GM21526 (cell line): ENCODE results near the gene ENTPD5.
"Not testable (repeated sequence)": the region's sequence is repeated elsewhere in the genome, so short reads cannot be mapped to it uniquely, and the experiment has no call there.

Experiments used
- ATAC-seq: cut with Tn5 transposase; IDR thresholded peaks from one replicate; pipeline ENCODE4 v1.9.1; 2021; ENCODE audit warnings: moderate library complexity; ENCODE audit not compliant: unreplicated experiment, low FRiP score

ENTPD5 gene

DNA sequence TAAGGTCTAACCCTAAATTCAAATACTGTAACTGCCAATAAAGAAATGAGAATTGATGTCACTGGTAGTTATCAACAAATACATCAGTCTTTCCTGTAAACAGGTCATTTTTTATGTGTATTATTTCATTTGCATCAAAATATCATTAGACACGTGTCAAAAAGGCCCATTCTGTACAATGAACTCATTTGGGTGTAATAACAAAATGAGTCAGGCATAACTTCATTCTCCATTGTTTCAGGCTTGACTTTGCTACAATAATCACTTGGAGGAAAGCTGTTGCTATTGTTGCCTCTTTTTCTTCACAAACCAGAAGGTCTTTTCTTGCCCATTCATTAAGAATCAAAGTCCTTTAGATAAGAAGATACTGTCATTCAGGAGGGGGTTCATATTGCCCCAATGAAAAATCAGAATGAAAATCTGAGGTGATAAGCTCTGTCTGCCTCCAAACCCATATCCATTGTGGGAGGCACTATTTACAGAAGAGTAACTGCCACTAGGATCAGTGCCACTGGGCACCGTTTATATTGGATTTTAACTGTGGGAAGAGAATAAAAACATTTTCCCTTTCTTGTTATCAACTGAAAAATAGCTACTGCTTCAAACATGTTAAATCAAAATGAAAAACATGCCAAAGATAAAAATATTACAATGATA, 10.1 kb downstream of the ENTPD5 start:
- ATAC-seq = no peak

DNA sequence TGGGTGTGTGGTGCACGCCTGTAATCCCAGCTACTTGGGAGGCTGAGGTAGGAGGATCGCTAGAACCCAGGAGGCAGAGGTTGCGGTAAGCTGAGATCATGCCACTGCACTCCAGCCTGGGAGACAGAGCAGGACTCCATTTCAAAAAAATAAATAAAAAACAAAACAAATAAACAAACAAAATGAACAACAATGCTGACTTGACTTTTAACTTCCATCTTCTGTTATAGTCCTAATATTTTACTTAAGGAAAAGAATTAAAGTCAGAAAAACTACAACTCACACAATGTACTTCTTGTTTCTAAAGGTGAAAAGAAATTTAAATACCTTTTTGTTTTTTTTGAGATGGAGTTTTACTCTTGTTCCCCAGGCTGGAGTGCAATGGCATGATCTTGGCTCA, 13.4 kb downstream of the ENTPD5 start:
- ATAC-seq = not testable (repeated sequence)

DNA sequence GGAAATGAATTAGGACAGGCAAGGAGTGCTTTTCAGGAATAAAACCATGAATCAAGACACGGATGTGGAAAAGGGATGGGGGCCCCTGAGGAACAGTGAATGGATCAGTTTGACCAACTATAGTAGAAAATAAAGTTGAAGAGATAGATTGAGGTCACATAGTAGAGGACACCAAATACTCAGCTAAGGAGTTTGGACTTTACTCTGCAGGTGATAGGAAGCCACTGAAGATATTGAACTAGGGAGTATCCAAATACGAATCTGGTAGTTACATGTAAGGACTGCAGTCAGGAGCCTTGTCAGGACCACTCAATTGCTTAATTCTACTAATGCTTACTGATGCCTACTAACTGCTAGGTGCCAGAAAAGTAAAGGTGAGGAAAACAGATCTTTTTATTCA, 20.4 kb downstream of the ENTPD5 start:
- no peak for ATAC-seq

DNA sequence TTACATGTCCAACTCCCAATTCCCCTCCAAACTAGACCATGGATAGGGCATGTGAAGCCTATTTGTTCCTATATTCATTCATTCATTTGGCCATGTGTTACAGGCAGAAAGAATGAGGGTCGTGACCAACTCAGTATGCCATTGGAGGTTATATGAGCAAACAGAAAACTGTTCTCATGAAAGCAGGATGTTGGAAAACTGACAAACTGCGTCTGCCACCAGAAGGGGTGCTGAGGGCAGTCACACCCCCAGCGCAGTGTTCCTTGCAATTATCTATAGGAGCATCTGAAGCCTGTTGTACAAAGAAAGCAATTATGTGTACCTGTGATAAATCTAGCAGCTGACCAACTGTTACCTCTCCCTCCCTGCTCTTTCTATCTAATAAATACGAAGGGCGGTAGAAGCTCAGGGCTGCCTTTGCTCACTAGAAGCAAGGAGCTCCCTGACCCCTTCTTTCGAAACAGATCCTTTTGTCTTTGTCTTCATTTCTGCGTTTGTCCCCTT, 21.1 kb downstream of the ENTPD5 start:
- ATAC-seq = no peak

DNA sequence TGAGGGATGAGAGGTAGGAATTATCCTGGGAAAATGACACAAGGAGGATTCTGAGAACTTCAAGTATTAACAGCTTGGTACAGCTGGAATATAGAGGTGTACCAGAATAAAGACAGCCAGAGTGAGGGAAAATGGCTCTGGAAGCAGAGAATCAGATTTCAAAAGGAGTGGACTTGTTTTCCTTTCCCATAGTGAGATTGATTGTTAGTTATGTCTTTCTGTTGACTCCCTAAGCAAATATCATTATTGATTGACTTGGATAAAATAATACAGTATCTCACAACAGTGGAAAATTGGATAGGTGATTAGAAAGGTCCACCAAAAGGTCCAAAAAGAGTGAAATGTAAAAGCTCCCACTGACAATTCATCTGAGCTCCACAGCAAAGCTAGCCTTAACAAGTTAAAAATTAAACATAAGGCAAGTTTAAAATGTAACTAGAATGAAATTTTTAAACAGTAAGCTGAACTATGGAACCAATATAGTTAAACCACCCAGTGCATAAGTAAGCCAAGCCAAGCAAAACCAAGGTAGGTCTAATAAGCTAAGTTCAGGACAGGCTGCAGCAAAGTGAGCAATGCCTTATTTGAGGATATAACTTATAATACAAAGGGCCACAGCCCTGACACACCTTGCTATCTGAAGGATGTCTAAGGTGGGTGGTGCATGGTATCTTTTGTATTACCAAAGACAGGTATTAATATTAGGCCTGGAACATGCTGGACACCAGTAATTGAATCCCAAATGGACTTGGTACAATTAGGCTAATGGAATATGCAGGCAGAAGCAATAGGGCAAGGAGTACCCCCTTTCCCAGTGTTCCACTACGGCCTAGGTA, 21.8 kb downstream of the ENTPD5 start:
- ATAC-seq = no peak

DNA sequence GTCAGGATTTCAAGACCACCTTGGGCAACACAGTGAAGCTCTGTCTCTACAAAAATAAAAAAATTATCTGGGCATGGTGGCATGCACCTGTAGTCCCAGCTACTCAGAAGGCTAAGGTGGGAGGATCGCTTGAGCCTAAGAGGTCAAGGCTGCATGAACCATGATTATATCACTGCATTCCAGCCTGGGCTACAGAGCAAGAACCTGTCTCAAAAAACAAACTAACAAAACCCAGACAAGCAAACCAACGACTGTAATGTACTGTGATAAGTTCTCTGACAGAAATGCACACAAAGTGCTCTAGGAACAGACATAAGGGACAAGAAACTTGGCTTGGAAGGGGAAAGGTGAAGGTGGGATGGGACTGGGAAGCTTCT, 22.4 kb downstream of the ENTPD5 start:
- no peak for ATAC-seq

DNA sequence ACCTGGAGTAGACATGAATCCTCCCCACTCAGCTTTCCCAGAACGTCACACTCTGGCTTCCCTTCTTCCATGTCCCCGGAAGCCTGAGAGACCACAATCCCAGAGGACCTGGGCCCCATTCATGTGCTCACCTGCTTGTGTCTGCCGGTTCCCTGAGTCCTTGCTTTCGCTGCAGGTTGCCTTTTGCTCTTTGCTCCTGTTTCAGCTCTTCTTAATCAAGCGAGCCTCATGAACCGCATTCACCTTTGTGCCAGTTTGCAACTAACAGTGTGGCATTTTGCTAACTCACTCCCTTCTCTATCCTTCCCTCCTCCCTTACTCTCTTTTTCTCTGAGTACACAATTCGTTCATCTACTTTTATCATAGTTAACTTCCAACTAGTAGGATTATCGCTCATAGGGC, 23.1 kb downstream of the ENTPD5 start:
- no peak for ATAC-seq

DNA sequence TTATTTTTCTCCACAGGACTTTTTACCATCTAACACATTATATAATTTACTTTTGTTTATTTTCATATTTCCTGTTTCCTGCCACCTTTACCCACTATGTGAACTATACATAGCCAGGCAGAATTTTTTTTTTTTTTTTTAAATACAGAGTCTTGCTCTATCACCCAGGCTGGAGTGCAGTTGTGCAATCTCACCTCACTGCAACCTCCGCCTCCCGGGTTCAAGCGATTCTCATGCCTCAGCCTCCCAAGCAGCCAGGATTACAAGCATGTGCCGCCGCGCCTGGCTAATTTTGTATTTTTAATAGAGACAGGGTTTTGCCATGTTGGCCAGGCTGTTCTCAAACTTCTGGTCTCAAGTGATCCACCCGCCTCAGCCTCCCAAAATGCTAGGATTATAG, 24.2 kb downstream of the ENTPD5 start:
- ATAC-seq = not testable (repeated sequence)

DNA sequence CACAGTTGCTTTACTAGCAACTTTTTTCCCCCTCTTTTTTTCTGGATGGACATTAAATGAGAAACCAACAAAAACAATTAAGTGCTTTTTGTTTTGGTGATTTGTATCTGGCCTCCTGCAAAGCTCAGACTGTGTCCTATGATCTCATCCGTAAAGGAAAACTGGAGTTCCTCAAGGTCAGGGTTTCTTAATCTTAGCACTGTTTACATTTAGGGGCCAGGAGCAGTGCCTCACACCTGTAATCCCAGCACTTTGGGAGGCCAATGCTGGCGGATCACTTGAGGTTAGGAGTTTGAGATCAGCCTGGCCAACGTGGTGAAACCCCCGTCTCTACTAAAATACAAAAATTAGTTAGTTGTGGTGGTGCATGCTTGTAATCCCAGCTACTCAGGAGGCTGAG, 28.0 kb downstream of the ENTPD5 start:
- no peak for ATAC-seq

DNA sequence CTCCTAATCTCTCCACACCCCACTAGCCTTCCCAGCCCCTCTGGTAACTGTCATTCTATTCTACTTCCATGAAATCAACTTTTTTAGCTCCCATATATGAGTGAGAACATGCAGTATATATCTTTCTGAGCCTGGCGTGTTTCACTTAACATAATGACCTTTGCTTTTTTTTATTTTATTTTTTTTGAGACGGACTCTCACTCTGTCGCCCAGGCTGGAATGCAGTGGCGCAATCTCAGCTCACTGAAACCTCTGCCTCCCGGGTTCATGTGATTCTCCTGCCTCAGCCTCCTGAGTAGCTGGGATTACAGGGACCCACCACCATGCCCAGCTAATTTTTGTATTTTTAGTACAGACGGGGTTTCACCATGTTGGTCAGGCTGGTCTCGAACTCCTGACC, 30.4 kb downstream of the ENTPD5 start:
- ATAC-seq = not testable (repeated sequence)

DNA sequence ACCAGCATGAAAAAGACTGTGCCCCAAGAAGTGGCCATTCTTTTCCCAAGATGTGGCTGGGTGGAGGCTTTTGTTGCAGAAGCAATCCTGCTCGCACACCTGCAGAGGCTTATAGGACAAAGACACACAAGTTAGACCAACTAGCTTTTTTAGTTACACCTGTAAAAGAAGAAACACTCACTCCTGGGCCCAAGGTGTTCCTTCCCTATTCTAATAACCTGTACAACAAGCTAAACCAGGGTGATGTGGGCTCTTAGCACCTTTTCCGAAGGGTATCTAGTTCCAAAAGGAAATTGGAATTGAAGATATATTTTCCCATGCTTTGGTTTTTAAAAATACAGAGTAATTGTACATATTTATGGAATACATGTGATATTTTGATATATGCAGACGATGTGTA, 31.0 kb downstream of the ENTPD5 start:
- no peak for ATAC-seq

DNA sequence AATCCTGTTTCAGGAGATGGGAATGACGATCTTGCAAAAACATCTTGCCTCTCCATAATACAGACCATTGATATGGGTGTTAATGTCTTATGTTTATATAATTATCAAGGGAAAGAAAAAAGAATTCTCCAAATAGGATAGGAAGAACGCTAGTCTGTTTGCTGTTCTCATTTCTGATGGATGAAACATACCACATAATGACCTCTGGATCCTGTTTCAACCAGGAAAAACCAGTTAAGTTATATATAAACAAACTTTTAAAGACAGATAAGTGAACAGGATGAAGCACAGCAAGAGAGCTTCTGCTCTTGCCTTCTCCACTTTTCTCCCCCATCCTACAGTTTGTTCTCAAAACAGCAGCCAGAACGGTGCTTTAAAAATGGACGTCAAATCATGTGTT, 41.2 kb downstream of the ENTPD5 start:
- no peak for ATAC-seq

DNA sequence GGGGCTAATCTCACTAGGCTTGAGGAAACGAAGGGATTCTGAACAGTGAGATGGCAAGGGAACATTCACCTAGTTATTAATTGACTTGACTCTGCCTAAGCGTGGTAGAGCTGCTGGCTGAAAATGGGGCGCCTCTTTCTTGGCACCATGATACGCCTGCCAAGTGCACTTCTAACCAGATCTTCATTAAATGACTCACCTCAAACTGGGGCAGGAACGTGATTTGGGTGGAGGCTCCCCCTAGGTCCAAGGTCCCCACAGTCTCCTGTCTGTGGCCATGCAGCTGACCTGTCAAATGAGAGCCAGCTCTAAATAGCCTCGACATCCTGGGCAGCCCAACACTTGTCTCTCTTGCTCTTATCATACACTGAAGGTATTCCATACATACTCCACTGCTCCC, 43.0 kb downstream of the ENTPD5 start:
- no peak for ATAC-seq

DNA sequence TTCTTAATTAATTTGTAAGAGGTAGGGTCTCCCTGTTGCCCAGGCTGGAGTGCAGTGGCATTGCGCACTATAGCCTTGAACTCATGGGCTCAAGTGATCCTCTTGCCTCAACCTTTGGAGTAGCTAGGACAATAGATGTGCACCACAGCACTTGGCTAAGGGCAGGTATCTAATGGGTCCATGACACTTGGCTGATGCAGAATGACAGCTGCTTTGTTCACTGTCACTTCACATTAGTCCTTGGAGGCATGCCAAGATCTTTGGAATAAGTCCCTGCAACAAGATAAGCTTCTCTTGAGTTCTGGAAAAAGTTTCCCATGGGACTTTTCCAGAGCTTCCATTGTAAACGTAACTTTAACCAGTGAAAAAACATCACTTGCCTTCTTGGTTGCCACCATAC, 45.6 kb downstream of the ENTPD5 start:
- no peak for ATAC-seq

DNA sequence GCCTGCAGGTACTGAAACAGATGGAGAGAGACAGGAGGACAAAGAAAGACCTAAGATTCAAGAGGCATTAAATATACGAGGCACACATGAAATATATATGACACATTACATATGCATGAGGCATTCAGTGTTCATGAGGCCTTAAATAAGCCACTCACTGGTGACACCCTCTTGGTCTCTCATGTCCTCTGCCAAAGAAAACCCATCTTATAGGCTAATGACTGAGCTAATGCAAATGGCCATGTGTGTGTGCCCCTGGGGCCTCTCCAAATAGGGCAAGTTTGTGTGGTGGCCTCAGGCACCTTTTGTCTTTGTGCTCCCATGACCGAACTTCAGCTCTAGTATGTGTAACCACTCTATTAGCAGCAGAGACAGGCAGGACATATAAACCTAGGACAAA, 50.2 kb downstream of the ENTPD5 start:
- no peak for ATAC-seq

DNA sequence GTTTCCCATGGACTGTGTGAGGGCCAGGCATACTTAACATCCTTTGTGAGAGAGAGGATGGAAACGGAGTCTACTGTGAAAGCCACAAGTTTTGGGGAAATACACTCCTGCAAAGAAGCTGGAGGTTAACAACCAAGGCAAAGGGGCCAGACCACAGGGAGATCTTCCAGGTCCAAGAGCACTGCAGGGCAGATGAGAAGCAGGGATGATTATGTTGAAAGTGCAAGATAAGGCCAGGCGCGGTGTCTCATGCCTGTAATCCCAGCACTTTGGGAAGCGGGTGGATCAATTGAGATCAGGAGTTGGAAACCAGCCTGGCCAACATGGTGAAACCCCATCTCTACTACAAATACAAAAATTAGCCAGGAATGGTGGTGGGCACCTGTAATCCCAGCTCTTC, 53.9 kb downstream of the ENTPD5 start:
- no peak for ATAC-seq

DNA sequence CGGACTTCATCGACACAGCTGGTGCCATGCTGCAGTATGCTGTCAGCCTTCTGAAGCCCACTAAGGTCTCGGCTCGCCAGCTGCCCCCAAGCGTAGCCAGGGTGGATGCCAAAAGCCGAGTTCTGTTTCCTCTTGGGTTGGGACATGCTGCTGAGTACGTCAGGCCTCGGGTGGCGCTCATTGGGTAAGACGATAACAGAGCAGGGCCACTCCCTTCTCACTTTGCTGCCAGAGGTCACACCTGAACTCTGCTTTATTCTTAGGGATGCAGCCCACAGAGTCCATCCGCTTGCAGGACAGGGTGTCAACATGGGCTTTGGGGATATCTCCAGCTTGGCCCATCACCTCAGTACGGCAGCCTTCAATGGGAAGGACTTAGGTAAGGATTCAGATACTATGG, 57.9 kb downstream of the ENTPD5 start:
- no peak for ATAC-seq

DNA sequence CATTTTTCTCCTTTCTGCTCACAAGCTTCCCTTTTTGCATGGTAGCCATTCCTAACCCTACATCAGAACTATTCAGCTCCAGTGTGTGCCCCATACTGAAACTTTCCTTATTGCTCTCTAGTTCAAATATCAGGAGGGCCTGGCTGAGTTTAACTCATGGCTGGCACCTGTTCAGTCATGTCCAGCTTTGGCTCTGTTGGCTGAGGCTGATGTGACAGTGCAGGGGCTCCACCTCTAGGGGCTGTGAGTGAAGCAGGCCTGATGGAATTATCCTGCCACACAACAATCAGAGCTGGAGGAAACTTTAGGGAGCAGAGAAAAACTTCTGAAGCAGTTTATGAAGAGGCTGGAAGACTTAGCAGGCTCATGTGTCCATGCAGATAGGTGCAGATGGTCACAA, 60.5 kb downstream of the ENTPD5 start:
- ATAC-seq = no peak

DNA sequence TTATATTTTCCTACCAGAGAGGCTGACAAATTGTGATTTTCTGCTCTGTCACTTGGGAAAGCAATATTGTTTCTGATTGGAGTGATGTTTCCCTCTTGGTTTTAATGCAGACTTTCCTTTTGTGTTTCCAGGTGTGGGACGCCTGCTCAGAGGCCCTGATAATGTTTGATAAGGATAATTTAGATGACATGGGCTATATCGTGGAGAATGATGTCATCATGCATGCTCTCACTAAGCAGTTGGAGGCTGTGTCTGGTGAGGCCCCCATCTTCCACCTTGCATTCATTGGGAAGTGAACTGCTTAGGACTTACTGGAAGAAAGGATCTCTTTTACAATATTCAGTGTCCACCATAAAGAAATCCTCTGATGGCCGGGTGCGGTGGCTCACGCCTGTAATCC, 63.4 kb downstream of the ENTPD5 start:
- no peak for ATAC-seq

DNA sequence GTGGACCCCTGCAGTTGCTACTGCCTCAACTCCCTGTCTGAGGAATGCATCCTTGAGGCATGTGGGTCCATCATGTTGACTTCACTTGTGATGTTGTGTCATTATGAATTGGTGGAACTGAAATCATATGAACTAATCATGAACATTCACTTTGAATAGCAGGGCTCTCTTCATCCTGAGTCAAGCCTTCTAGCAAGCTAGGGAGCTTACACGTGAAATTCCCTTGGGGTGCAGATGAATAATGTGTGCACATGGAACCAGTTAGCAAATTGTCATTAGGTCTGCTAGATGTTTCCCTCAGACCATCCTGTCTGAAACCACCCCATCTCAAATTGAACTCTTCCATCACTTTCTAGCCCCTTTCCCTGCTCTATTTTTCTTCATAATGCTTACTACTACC, 65.4 kb downstream of the ENTPD5 start:
- no peak for ATAC-seq

DNA sequence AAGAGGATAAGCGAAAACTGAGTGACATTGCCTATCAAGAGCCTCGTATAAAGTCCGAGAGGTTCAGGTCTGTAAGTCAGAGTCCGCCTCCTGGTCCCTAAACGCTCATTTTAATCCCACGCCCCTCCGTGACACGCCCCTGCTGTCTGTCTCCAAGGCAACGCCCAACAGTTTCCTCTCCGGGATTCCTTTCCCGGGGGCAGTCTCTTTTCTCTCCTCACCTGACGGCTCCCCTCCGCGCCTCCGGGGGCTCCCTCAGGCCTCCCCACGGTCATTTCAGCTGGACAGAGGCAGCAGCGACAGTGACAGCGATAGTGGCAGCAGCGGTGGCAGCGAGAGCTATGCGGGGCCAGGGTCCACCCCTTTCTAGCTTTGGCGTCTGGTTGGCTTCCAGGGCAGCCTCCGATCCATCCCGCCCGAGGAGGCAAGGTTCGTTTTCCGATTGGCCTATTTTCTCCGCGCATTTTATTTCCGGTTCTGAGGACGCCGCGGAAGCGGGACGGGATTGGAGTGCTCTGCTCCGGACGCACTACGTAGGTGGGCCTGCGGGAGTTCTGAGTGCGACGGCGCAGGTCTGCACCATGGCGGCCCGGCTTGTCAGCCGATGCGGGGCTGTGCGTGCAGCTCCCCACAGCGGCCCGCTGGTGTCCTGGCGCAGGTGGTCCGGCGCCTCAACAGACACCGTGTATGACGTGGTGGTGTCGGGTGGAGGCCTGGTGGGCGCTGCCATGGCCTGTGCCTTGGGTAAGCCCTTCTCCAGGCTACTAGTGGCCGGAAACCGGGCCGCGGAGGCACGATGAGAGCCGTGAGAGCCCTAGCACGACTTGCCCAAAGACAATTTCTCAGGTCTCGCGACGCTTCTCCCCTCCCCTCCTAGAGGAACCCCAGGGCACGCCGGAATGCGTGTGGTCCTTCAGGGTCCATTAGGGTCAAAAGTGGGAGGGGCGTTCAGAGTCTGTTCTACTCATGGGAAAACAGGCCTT, 69.0 kb downstream of the ENTPD5 start, which contains the start of the genes COQ6 and FAM161B:
TSS of gene COQ6 (plus strand) at position 551 of the 983 bp plus-strand sequence. CDS start at position 582, 31 bp downstream.
TSS of gene FAM161B (minus strand) at position 343 of the 983 bp plus-strand sequence. CDS start at position 275, 68 bp downstream.
- peak; percentile 78 for ATAC-seq
